GM19035 (cell line): ENCODE data around the gene DSG2.
A peak's percentile ranks its signal among the peaks of the same experiment; 100 is the strongest.
"Not testable (repeated sequence)": the region's sequence is repeated elsewhere in the genome, so short reads cannot be mapped to it uniquely, and the experiment has no call there.

Experiments used
- ATAC-seq: cut with Tn5 transposase; IDR thresholded peaks from one replicate; pipeline ENCODE4 v1.9.1; 2021; ENCODE audit not compliant: unreplicated experiment

DSG2 gene

DNA sequence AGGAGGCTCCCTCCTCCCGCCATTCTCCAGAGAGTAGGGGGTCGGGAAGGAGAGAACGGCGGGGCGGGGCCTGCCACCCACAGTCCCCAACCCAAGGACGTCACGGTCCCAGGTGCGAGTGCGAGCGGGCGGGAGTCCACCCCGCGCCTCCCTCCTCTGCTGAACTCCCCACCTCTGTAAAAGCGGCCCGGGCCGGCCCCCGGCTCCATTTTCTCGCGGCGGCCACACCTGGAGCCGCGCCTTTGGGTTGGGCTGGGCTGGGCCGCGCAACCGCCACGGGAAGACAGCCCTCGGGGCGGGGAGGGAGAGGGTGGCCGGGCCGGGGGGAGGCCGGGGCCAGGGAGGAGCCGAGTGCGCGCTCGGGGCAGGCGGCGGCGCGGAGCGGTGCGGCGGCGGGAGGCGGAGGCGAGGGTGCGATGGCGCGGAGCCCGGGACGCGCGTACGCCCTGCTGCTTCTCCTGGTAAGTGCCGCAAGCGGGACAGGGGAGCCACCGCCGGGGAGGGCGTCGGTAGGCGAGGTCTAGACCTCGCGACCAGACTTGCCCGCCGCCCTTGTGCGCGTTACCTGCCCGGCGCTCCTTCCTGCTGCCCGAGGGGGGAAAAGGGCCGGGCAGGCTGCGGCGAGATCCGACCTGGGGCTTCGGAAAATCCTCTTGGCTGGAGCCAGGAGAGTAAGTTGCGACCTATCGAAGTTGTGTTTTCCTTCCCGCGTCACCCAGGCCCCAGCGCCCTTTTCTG, at the start of gene DSG2:
TSS of gene DSG2 (plus strand) at position 342 of the 738 bp plus-strand sequence. CDS start at position 417, 75 bp downstream.
- ATAC-seq, result peak; percentile 49

GRCh38 chr18:31450409-31450808, 47.6 kb upstream of the DSG2 start:
- ATAC-seq, result no peak

DNA sequence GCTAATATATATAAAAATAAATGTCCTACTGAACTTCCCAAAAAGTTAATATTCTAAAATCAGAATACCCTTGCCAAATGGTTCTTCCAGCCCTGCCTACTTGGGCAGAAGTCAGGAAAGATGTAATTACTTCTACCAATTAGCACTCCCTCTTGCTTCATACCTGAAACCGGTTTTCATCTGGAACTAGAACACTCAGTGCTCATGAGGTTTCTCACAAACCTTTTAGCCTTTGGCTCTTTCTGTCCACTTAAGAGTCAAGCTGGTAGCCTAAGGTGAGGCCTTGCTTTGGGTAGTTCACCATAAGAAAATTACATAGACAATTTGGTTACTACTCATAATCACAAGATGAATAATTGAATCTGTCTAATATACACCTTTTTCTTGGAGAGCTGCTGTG, 46.4 kb upstream of the DSG2 start:
- ATAC-seq, result no peak

DNA sequence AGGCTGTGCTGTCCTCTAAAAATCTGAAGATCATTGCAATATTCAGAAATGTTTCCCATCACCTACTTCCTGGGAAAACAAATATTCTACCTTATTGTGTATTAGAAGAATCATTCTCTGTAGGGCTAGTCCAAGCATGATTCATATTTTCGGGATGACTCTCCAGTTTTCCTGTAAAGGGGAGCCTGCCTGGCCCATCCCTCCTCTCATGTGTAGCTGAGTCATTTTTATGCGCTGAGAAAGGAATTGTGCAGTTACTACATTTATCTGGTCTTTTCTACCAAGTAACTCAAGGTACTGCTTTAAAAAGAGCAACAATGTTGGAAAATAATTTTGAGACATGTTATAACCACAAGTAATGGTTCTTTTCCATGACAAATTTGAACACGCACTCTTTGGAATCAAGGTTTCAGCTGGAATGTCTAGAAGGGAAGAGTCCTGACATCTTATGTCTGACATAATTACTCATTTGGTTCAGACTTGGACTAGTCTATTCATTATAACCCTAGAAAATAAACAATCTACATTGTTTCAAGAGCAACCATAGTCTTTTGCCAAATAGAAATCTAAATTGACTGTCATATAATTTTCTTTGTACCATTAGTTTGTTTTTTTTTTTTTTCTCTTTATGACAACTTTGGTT, 43.8 kb upstream of the DSG2 start:
- ATAC-seq, result no peak

- ATAC-seq, result no peak
Observed at GRCh38 chr18:31469629-31470028, 28.3 kb upstream of the DSG2 start.

DNA sequence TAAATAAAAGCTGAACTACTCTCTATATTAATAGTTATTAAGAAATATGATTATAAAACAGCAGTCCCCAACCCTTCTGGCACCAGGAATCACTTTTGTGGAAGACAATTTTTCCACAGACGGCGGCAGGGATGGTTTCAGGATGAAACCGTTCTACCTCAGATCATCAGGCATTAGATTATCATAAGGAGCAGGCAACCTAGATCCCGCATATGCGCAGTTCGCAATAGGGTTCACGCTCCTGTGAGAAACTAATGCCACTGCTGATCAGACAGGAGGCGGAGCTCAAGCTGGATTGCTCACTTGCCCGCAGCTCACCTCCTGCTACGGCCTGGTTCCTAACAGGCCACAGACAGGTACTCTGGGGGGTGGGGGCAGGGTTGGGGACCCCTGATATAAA, 19.3 kb upstream of the DSG2 start:
- ATAC-seq, result no peak

DNA sequence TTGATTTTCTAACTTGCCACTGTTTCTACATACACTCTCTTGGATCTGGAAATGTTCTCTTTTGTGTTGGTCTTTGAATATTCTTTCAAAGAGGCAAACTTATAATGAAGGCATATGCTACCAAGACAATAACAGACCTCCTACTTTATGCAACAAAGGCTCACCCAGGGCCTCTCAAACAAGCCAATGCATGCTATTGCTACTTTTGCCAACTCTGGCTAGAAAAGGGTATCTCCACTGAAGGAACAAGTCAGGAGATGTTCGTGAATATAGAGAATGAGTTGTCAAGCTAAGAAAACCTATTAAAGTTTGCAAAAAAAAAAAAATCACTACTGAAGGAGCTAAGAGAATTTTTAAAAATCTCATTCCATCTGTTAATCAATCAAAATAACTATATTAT, 15.9 kb upstream of the DSG2 start:
- ATAC-seq, result no peak

- no peak for ATAC-seq
Observed at GRCh38 chr18:31483396-31483795, 14.6 kb upstream of the DSG2 start.

GRCh38 chr18:31484461-31484860, 13.5 kb upstream of the DSG2 start:
- no peak for ATAC-seq

DNA sequence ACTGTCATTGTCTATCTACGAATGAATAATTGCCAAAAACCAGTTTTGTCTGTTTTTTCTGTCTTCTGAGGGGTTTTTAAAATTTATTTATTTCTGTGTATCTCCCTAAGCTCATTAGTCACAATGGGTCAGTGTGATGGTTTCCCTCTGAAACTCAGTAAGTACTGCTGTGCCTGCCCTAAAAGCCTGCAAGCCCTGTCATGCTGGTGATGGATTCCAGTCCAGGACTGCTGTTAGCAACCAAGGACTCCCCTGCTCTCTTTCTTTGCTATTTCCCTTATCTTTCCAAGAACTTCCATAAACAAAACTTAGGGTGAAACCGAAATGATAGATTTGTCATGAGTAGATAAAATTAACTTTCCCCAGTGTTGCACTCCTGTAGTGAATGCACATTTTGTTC, 11.8 kb upstream of the DSG2 start:
- no peak for ATAC-seq

DNA sequence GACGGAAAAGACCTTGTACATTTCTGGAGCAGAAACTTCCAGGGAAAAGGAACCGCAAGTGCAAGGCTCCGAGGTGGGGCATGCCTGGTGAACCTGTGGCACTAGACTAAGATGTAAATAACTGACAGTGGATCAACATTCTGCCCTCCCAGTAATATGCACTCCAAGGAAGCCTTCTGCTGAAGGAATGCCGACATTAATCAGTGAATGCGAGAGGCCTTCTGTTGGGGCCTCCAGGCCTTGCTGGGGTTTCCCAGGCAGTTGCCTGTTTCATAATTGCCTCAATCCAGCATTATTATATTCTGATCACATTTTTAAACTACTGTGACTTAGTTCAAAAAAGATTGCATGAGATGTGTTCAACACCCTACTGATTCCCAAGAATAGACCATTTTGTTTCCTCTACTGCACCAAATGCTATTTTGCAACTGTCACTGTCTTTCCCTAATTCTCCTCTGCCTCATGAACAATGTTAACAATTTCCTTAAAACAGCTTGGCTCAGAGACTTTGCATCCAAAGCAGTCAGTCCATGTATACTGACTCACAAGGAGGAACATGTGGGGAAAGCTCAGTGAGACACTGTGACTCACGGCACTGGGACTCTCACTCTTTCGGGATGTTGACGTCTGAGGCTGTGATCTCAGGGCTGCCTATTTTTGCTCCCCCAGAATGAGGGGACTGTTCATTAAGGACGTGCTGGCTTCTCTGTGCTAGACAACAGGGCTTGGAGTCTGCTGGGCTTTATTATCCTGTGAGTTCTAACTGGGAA, 10.5 kb upstream of the DSG2 start:
- ATAC-seq, result no peak

DNA sequence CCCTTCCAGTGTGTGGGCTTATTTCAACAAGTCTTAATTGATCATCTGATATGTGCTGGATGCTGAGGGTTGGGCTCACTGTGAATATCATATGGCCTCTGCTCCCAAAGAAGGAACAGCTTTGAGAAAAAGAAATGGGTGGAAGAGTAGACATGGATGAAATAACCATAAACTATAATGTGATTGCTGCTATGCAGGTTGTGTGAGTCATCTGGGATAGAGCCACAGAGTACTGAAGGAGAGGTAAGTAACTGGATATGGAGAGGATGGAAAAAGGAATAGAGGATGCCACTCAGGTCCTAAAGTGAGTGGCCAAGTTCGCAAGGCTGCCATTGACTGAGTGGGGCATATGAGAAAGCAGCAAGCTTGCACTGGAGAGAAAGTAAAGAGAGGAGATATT, 8.7 kb upstream of the DSG2 start:
- ATAC-seq, result no peak

GRCh38 chr18:31490387-31490786, 7.6 kb upstream of the DSG2 start:
- ATAC-seq, result peak; percentile 84

GRCh38 chr18:31490833-31491232, 7.1 kb upstream of the DSG2 start:
- ATAC-seq, result no peak

GRCh38 chr18:31491586-31491985, 6.4 kb upstream of the DSG2 start:
- no peak for ATAC-seq

DNA sequence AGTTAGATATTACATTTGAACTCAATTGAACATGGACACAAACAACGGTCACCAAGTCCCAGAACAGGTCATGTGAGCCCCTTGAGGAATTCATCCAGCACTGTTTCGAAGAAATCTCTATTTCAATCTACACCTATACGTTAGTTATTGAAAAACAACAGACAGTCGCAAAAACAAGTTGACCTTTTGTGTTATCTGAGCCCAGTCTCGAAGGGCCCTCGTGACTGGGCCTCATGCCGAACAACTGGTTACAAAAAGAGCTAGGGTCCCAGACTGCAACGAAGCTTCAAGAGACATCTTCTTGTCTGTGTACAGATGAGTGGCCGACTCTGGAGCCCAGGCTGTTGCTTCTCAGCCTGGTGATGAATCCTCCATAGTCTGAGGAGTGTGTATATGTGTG, 5.3 kb upstream of the DSG2 start:
- ATAC-seq, result no peak

GRCh38 chr18:31493171-31493570, 4.8 kb upstream of the DSG2 start:
- no peak for ATAC-seq

GRCh38 chr18:31493941-31494340, 4.0 kb upstream of the DSG2 start:
- ATAC-seq, result no peak

DNA sequence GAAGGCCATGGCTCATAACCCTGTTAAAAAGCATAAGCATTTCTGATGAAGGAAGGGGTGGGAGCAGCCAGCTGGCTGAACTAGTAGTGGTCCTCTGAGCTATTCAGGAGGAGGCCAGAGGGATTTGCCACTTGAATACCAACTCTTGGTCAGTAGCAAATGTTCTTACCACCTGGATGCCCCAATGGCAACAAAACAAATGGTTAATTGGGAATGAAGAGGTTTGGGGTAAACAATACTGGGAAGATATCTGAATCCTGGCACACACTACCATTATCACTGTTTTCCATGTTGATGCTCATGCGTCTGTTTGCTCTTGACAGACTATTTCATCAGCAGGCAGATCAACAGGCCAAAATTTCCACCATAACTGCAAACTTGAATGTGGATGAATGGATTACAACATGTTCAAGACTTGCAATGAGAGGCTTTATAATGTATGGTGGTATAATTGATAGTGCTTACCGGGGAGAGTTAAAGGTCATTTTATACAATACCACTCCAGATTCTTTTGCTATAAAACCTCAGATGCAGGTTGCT, 3.2 kb upstream of the DSG2 start:
- ATAC-seq, result not testable (repeated sequence)

DNA sequence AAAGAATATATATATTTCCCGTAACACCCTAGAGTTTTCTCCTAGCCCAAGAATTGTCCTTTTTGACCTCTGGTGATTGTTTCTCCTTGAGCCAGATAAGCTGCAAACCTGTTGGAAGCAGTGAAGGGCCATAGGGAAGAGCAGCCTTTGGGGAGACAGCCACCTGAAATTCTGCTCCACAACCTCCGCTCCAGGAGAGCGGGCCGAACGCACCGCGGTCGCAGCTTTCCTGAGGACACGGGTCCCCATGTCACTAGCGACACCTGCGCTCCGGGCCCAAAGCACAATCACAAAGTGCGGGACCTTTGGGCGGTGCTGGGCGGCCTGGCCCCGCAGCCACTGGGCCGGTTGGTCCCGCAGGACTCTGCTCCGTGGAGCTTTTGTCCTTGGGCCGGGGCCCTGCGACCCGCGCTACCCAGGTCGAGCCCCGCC, 557 bp upstream of the DSG2 start:
- ATAC-seq, result no peak
